Measurements from ENCODE around the gene TRAF7. TPM values are rescaled to one million over a fixed set of nuclear protein-coding genes. Genes with fewer than 3 reads are reported as not detected.

The TRAF7 gene
- total RNA-seq, 2 experiments from 2014 or later, result 70.7 to 93.7 TPM

DNA sequence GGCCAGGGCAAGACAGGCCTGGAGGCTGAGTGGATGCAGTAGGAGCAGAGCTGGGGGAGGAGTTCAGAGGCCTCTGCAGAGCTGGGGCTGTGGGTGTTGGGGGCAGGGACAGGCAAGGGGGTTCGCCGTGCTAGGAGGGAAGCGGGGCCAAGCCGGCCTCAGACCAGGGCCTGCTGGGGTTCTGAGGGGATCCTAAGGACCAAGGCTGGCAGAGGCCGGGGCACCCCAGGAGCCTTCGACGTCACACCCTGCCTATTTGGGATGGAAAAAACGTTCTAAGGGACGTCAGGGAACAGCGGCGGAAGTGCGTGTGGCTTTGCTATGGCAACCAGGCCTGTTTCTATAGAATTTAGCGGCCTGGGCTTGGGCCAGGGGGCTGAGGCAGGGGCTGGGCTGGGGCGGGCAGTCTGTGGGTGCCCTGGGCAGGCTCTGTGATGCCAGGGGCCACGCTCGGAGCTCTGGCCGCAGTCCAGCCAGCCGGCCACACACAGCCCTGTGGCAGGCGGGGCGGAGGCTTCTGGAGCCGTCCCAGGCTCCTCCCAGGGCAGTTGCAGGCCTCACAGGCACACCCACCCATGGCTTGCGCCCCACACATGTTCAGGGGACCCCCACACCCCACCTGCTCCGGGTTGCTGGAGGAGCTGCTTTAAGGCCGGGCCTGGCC is 3.7 kb downstream of the TRAF7 start:
- intact Hi-C loops (cut with DNase I, micrococcal nuclease), result loop anchor here in 1 of 2 experiments (5.0 kb wide), 1 partner anchor 48 kb away; the partner anchor contains the start of gene MLST8
- Mint-ChIP-seq H3K36me3 (ENCODE audit: low read depth) (peaks cover 15% of the 10 kb centered on the region), H3K27ac (no peak overlapping the region), H3K9me3 (ENCODE audit: low read depth) (no peaks in the 10 kb centered on the region), H3K4me3 (no peak overlapping the region), H3K27me3 (no peaks in the 10 kb centered on the region), H3K4me1 (peaks cover 22% of the 10 kb centered on the region)
- ChIA-PET CTCF (interaction anchor here (0.5 kb wide), 1 partner anchor 155 kb away, joined by 3 read pairs; no protein-coding TSS in a partner anchor), POLR2A (no interaction called here)
- DNase-seq, result no peak
- ATAC-seq, result no peak

DNA sequence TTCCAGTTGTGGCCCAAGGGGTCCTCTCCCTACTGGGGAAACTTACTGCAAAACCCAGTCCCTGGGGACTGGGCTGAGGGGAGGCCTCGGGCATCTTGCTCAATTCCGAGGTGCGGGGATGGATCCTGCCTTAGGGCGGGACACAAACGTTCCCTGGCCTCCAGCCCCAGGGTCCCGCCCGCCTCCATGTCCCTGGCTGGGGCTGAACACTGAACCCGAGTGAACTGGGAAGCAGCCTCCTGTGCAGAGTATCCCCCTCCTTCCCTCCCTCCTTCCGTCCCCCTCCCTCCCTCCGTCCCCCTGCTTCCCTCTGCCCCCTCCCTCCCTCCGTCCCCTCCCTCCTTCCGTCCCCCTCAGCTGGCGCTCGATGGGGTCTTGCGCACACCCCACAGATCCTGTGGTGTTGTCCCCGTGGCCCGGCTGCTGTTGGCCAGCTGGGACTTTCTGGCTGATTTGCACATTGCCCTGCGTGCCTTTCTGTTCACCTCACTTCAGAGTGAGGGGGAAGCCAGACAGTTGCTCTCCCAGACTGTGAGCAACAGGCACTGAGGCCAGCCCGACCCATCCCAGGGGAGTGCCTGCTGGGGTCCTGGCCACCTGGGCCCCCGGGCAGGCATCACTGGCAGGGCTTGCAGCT is 5.5 kb downstream of the TRAF7 start:
- Mint-ChIP-seq H3K27me3 (no peaks in the 10 kb centered on the region), H3K4me3 (no peak overlapping the region), H3K27ac (no peak overlapping the region), H3K36me3 (ENCODE audit: low read depth) (peaks cover 6% of the 10 kb centered on the region), H3K9me3 (ENCODE audit: low read depth) (no peaks in the 10 kb centered on the region), H3K4me1 (peaks cover 22% of the 10 kb centered on the region)
- ATAC-seq (no peak), DNase-seq (no peak)
- ChIA-PET CTCF (interaction anchor here (0.7 kb wide), 1 partner anchor 34 kb away, joined by 3 read pairs; no protein-coding TSS in a partner anchor), POLR2A (no interaction called here)
- intact Hi-C loops (cut with DNase I, micrococcal nuclease), result no loop called here

DNA sequence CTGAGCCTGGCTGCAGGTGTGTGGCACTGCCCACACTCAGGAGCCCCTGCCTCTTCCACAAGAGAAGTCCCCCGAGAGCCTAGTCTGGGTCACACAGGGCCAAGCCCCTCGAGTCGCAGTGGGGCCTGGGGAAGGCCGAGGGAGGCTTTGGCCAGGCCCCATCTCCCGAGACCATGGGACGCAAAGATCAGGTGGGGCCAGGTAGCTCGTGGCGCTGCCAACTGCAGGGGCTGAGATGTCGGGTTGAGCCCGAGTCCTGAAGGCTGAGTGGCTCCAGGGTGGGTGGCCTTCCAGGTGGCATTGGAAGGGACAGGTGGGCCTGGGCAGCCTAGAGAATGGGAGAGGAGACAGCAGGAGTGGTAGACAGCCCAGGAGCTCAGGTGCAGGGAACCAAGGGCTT is 6.3 kb downstream of the TRAF7 start:
- ChIA-PET CTCF (interaction anchor here (0.6 kb wide), 1 partner anchor 20 kb away, joined by 3 read pairs; no protein-coding TSS in a partner anchor), POLR2A (no interaction called here)
- peaks cover 17% of the 10 kb centered on the region for H3K4me1 Mint-ChIP-seq
- H3K27me3 Mint-ChIP-seq, result no peaks in the 10 kb centered on the region
- ATAC-seq (no peak), DNase-seq (no peak)
- intact Hi-C loops (cut with DNase I, micrococcal nuclease), result no loop called here
- H3K36me3 Mint-ChIP-seq (ENCODE audit: low read depth), result peaks cover 5% of the 10 kb centered on the region
- H3K27ac Mint-ChIP-seq, result no peak overlapping the region
- no peak overlapping the region for H3K4me3 Mint-ChIP-seq
- H3K9me3 Mint-ChIP-seq (ENCODE audit: low read depth), result no peaks in the 10 kb centered on the region

DNA sequence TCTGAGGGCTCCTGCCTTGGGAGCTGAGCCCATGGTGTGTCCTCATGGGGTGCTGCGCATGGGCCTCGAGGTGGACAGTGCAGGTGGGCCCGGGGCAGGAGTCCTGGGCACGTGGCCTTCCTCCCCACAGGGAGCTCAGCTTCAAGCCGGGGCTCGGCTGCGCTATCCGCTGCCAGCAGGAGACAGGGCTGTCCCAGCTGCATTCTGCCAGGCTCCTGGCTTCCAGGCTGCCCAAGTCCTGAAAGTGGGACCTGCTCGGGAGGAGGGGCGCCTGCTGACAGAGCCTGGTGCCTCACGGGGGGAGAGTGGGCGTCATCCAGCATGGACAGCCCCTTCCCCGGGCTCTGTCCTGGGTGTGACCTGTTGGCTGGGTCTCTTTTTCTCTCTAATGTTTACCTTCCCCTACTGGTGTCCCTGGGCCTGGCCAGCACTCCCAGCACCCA is 7.1 kb downstream of the TRAF7 start:
- Mint-ChIP-seq H3K27me3 (no peaks in the 10 kb centered on the region), H3K4me3 (no peak overlapping the region), H3K27ac (no peak overlapping the region), H3K9me3 (ENCODE audit: low read depth) (no peaks in the 10 kb centered on the region), H3K36me3 (ENCODE audit: low read depth) (peaks cover 5% of the 10 kb centered on the region), H3K4me1 (peaks cover 10% of the 10 kb centered on the region)
- ATAC-seq (no peak), DNase-seq (no peak)
- ChIA-PET CTCF (no interaction called here), POLR2A (no interaction called here)
- intact Hi-C loops (cut with DNase I, micrococcal nuclease), result no loop called here

DNA sequence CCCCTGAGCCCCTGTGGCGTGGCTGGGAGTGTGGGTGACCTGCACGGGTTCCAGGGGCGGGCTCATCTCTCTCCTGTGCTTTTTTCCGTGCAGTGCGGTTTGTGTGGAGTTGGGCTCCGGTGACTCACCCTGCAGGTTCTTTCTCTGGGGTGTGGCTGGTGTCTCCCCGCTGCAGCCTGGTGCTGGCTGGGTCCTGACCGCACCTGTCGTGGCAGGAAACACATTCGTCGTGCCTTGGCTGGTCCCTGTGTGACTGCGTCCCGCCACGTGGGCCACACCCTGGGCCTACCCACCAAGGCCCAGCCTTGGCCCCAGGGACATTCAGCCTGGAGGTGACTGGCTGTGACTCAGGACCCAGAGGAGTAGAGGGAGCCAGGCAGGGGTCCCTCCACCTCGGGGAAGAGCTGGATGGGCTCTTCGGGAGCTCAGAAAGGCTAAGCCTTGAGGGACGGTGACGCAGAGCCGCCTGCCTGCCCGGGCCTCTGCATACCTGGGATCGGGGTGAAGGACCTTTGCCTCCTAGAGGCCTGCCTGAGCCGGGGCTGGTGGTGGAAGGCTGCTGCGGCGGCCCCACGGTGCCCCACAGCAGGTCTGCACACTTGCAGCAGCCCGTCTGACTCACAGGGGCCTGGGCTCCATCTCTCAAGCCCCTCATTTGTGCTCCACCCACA is 7.8 kb downstream of the TRAF7 start:
- H3K27me3 Mint-ChIP-seq, result no peaks in the 10 kb centered on the region
- ATAC-seq, result no peak
- H3K4me1 Mint-ChIP-seq, result peaks cover 6% of the 10 kb centered on the region
- H3K9me3 Mint-ChIP-seq (ENCODE audit: low read depth), result no peaks in the 10 kb centered on the region
- no peak overlapping the region for H3K4me3 Mint-ChIP-seq
- peaks cover 5% of the 10 kb centered on the region for H3K36me3 Mint-ChIP-seq (ENCODE audit: low read depth)
- no peak overlapping the region for H3K27ac Mint-ChIP-seq
- ChIA-PET POLR2A (no interaction called here), CTCF (no interaction called here)
- intact Hi-C loops (cut with DNase I, micrococcal nuclease), result no loop called here
- DNase-seq, result no peak

DNA sequence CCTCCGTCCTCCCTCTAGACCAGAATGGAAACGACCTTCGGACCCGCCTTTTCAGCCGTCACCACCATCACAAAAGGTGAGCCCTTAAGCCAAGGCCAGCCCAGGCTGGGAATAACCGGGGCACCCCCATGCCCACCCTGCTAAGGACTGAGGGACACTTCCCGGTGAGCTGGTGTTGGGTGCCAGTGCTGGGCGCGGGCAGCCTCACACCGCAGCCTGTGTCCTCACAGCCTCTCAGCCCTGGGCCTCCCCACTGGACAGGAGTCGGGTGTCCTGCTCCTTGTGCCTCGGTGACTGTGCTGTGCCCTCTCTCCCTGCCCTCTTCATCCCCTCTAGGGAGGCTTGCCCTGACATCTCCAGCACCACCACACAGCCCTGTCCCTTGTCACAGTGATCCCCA is 10.3 kb downstream of the TRAF7 start:
- Mint-ChIP-seq H3K9me3 (ENCODE audit: low read depth) (no peaks in the 10 kb centered on the region), H3K36me3 (ENCODE audit: low read depth) (peaks cover 5% of the 10 kb centered on the region), H3K27me3 (no peaks in the 10 kb centered on the region), H3K27ac (no peak overlapping the region), H3K4me1 (no peaks in the 10 kb centered on the region), H3K4me3 (no peak overlapping the region)
- intact Hi-C loops (cut with DNase I, micrococcal nuclease), result no loop called here
- DNase-seq (no peak), ATAC-seq (no peak)
- POLR2A ChIA-PET, result no interaction called here
- CTCF ChIA-PET, result no interaction called here

DNA sequence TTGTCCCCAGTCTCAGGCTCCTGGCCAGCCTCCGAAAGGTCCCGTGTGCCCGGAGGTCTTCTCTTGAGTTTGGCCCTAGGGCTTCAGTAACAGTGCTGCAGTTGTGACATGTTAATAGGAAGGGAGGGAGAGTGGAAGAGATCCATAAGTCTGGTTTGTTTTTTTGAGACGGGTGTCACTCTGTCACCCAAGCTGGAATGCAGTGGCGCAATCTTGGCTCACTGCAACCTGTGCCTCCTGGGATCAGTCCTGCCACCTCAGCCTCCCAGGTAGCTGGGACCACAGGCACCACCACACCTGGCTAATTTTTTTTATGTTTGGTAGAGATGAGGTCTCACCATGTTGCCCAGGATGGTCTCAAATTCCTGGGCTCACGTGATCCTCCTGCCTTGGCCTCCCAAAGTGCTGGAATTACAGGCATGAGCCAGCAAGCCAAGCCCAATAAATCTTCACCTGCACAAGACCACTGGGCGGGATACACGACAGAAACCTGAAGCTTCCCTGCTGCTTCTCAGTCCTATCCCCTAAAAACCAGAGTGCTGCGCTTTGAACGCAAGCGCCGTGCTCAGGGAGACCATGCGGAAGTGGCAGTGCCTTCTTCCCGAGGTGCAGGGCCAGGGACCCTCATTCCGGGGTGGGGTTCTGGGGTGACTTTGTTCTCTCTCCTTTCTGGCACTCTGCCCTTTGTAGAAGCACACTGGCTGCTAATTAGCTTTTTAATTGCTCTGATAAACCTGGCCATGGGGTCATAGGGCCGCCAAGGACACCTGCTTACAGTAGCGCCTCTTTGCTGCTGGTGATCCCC is 10.9 kb downstream of the TRAF7 start:
- Mint-ChIP-seq H3K27me3 (no peaks in the 10 kb centered on the region), H3K4me1 (no peaks in the 10 kb centered on the region), H3K36me3 (ENCODE audit: low read depth) (peaks cover 5% of the 10 kb centered on the region), H3K4me3 (no peak overlapping the region), H3K9me3 (ENCODE audit: low read depth) (no peaks in the 10 kb centered on the region), H3K27ac (no peak overlapping the region)
- intact Hi-C loops (cut with DNase I, micrococcal nuclease), result no loop called here
- CTCF ChIA-PET, result interaction anchor here (0.7 kb wide), 1 partner anchor 11 kb away, joined by 3 read pairs; no protein-coding TSS in a partner anchor
- POLR2A ChIA-PET, result no interaction called here
- ATAC-seq (no peak), DNase-seq (no peak)

DNA sequence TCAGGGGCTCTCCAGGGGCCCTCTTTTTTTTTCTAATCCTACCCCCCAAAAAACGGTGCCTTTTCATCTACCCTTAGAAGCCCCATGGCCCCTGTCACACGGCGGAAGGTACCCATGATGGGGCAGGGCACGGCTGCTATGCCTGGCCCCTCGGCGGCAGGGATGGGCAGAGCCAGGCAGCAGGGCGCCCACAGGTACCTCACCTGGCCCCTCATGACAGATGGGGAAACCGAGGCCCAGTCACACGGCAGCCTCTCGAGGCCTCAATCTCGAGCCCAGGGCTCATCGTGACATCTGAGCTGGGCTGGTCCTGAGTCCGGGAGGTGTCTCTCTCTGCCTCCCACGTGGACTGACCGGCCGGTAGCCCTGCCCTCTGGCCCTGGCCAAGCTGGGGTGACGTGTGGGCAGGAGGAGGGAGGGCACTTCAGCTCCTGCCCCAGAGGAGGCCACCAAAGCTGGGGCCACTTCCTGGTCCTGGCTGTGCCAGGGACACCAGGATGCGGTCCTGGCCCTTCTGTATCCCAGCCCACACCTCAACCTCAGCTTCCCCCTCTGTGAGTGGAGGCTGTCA is 11.6 kb downstream of the TRAF7 start:
- Mint-ChIP-seq H3K27me3 (no peaks in the 10 kb centered on the region), H3K36me3 (ENCODE audit: low read depth) (peaks cover 5% of the 10 kb centered on the region), H3K4me3 (no peak overlapping the region), H3K27ac (no peak overlapping the region), H3K9me3 (ENCODE audit: low read depth) (no peaks in the 10 kb centered on the region), H3K4me1 (no peaks in the 10 kb centered on the region)
- POLR2A ChIA-PET, result no interaction called here
- intact Hi-C loops (cut with DNase I, micrococcal nuclease), result no loop called here
- no peak for ATAC-seq
- no peak for DNase-seq
- CTCF ChIA-PET, result interaction anchor here (0.6 to 0.7 kb wide), 2 partner anchors 12 to 22 kb away, joined by 3 read pairs; no protein-coding TSS in a partner anchor

DNA sequence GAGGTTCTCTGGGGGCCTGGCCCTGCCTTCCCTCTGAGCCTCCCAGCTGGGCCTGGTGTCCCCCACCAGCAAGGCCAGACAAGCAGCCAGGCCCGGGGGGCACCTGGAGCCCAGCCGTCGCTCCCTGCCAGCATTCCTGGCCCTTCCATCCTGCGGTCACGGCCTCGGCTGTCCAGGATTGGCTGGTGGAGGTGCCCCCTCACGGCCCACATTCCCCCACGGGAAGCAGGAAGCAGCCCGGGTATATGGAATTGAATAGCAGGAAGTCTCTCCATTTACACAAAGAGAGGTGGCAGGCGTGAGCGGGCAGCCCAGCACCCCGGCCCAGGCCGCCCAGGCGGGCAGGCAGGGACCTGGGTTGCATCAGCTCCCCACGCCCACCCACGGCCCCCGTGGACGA is 14.5 kb downstream of the TRAF7 start:
- no peak overlapping the region for H3K27ac Mint-ChIP-seq
- DNase-seq (no peak), ATAC-seq (no peak)
- intact Hi-C loops (cut with DNase I, micrococcal nuclease), result no loop called here
- CTCF ChIA-PET, result no interaction called here
- POLR2A ChIA-PET, result no interaction called here
- no peaks in the 10 kb centered on the region for H3K27me3 Mint-ChIP-seq
- no peaks in the 10 kb centered on the region for H3K4me1 Mint-ChIP-seq
- no peaks in the 10 kb centered on the region for H3K9me3 Mint-ChIP-seq (ENCODE audit: low read depth)
- H3K4me3 Mint-ChIP-seq, result no peak overlapping the region
- H3K36me3 Mint-ChIP-seq (ENCODE audit: low read depth), result peaks cover 15% of the 10 kb centered on the region

DNA sequence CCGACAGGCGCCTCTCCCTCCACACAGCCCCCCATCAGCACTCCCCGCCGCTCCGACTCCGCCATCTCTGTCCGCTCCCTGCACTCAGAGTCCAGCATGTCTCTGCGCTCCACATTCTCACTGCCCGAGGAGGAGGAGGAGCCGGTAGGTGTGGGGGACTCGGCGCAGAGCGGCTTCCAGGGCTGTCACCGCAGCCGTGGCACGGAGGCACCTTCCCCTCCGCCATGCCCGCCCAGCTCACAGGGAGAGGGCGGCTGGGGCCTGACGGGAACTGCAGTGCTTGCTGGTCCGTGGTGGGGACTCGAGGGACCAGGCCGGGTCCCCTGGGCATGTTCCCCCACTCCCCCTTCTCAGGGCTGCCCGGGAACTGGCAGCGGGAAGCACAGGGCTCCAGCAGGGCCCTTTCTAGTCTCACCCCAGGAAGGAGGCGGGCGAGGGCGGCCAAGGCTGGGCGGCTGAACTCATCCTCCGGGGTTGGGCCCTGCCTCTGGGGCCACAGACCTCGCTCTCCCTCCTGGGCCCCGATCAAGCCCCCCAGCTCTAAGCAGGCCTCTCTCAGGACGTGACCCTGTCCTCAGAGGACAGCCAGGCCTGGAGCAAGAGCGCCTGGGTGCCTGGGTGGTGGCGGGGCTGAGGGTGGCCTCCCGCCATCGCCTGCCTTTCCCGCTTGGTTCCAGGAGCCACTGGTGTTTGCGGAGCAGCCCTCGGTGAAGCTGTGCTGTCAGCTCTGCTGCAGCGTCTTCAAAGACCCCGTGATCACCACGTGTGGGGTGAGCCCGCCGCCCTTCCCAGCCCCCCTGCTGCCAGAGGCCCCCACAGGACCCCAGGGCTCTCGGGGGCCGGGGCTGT is 15.2 kb downstream of the TRAF7 start:
- CTCF ChIA-PET, result no interaction called here
- Mint-ChIP-seq H3K27me3 (no peaks in the 10 kb centered on the region), H3K4me3 (no peak overlapping the region), H3K36me3 (ENCODE audit: low read depth) (peaks cover 14% of the 10 kb centered on the region), H3K4me1 (no peaks in the 10 kb centered on the region), H3K27ac (no peak overlapping the region), H3K9me3 (ENCODE audit: low read depth) (no peaks in the 10 kb centered on the region)
- no peak for DNase-seq
- intact Hi-C loops (cut with DNase I, micrococcal nuclease), result no loop called here
- POLR2A ChIA-PET, result no interaction called here
- no peak for ATAC-seq
